ENCODE results near the gene RGS7BP.

GRCh38 chr5:64653766-64654560 is 148.1 kb downstream of the RGS7BP start:
- no peak for TF ChIP-seq CTCF (conservative IDR thresholded peaks at IDR 0.05; ENCODE audit: low read depth, low read length)
- no peak for TF ChIP-seq EZH2 (IDR thresholded peaks at IDR 0.05; ENCODE audit: borderline replicate concordance, low read depth, low read length, poor library complexity, severe bottlenecking)

Data from A673 (cell line).